NCI-H1417 treated with DMSO at 0.1 percent for 48 hours (cell line): Measurements from ENCODE around the gene PCLO.
"Not testable (repeated sequence)": the region's sequence is repeated elsewhere in the genome, so short reads cannot be mapped to it uniquely, and the experiment has no call there.

Source experiments
- DNase-seq: peaks from one replicate; lab custom pipeline; 2025; lab: John Stamatoyannopoulos, UW

PCLO gene

DNA sequence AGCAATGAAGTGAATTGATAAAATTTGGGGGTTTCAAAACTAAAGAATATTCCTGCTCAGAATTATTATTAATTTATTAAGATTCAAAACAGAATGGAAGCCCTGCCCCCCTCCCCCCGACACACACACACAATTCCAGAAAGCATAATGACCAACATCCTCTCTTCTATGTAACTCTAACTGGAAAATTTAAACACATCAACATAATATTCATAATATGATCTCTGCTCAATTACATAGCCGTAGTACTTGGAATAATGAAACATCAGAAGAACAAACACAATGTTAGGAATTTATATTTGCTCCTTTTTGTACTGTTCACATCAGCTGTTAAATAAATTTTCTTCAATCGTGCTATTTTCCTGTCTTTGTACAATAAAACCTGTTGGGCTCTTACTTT lies 20.8 kb downstream of the PCLO start:
- no peak for DNase-seq

DNA sequence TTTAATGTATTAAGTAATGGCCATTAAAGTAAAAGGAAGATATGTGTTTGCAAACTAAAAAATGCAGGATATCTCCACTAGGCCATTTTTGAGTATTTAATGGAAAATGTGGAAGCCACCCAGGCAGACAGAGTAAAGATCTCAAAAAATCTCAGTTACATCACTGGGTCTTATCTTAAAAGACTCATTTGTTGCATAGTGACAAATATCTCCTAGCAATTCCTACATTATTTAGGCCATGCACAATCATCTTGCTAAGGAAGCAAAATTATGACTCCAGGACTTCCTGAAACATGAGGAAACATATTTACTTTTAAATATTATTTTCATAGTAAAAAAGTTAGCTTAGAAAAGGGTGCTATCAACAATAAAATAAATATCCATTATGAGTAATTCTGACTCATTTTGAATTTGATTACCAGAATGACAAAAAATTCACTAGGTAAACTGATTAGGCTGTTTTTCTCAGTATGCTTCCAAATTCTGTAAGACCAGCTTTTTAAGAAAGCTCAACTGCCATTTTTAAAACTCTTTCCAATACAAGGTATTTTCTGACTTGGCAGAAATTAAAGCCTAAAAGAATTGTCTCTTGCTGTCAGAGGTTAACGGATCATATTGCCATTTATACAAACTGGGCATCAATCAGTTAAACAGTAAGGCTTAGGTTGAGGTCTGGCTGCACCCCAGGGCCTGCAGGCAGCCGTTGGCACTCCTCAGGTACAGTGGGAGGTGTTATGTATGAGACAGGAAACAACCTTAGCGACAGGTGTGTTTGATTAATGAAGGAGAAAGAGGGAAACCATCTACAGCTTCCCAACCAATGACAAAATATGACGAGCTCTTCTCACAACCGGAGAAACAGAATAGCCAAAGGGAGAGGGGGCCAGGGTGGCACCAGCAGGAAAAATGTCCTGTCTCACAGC lies 31.8 kb downstream of the PCLO start:
- DNase-seq: peak; percentile 46

DNA sequence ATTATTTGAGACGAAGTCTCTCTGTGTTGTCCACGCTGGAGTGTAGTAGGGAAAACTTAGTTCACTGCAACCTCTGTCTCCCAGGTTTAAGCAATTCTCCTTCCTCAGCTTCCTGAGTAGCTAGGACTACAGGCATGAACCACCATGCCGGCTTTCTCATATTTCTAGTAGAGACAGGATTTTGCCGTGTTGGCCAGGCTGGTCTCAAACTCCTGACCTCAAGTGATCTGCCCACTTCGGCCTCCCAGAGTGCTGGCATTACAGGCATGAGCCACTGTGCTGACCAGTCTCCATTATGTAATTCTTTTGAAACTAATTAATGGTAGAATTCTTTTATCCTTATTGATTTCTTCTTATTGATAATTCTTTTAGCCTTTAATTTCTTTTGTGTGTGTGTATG lies 32.5 kb downstream of the PCLO start:
- DNase-seq: no peak

DNA sequence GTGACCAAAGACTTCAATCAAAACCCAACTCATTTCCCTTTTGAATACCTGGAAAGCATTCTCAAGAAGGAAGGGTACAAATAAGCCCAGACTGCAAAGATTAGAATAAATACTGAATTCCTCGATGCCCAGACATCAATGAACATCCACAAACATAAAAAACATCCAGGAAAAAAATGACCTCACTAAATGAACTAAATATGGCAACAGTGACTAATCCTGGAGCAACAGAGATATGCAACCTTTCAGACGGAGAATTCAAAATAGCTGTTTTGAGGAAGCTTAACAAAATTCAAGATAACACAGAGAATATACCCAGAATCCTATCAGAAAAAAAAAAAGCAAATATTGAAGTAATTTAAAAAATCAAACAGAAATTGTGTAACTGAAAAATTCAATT lies 43.2 kb downstream of the PCLO start:
- no peak for DNase-seq

DNA sequence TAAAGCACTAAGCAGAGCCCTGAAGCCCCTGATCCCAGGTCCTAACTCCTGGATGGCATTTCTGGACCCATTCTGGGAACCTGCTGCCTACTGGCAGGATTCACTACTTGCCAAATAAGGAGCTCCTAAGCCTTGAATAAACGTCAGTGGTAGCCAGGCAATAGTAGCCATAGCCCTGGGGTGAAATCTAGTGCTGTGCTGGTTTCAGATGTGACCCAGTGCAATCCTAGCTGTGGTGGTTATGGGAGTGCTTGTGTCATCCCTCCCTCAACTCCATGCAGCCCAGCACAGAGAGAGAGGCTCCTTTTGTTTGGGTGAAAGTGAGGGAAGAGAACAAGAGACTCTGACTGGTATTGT lies 43.7 kb downstream of the PCLO start:
- DNase-seq: no peak

DNA sequence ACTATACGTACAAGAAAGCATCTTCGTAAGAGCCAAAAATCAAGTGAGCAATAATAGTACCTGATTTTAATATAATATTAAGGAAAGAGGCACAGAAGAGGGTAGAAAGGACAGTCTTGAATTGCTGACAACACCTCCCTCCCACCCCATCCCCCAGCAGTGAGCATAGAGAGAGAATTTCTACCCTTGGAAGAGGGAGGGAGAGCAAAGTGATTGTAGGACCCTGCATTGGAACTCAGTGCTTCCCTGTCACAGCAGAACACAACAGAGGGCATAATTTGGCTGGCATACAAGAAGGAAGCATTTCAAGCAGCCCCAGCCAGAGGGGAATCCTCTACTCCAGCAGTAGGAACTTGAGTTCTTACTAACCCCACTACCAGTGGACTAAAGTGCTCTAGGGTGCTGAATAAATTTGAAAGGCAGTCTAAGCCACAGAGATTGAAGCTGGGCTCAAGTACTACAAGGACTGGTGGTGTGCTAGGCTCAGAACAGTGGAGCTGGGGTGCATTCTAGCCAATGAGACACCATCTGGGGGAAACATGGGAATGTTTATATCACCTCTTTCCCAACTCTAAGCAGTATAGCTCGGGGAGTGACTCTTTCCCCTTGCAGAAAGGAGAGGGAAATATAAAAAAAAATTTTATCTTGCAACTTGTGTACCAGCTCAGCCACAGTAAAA lies 44.2 kb downstream of the PCLO start:
- DNase-seq: no peak

DNA sequence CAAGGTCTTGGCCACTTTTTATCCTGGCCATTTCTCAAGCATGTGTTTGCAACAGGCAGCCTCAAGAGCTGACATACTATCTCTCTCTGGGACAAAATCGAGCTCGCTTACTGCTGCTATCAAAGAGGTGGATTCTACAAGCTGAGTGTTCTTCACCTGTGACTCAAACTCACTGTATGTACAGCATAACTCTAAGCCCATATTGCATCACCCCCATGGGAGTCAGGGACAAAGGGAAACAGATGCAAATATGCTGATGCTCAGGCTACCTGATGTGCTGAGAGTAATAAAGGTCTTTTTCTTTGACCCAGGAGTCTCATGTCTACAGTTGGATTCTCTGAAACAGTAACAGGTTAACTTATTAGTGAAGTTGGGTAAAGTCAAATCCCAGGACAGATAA lies 45.2 kb downstream of the PCLO start:
- no peak for DNase-seq

DNA sequence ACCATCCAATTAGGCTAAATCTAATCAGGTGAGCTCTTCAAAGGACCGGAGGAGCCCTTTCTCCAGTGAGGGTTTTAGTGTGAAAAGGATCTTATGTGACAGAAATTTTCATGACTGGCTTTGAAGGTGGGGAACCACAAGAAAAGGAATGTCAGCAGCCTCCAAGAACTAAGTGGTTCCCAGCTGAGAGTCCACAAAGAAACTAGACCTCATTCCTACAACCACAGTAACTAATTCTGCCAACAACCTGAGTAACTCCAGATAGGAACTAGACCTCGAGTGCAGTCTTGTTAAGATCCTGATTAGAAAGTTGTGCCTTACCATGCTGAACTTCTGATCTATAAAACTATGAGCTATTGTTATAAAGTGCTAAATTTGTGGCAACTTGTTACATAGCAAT lies 51.3 kb downstream of the PCLO start:
- DNase-seq: no peak

DNA sequence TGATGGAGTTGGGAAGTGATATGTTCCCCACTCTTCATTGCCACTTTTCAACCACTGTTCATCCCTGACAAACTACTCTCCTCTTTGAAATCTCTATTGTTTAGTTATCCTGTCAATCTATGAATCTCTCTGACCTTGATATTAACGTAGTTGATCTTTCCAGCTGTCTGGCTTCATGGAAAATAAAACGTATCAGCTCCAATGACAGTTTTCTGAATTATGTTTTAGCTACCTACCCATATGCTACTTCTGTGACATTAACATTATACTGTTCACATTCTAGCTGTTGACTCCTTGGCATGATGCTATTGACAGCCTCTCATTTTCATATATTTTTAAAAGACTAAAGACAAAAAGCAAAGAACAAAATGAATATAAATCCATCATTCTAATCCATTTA lies 53.3 kb downstream of the PCLO start:
- DNase-seq: no peak

DNA sequence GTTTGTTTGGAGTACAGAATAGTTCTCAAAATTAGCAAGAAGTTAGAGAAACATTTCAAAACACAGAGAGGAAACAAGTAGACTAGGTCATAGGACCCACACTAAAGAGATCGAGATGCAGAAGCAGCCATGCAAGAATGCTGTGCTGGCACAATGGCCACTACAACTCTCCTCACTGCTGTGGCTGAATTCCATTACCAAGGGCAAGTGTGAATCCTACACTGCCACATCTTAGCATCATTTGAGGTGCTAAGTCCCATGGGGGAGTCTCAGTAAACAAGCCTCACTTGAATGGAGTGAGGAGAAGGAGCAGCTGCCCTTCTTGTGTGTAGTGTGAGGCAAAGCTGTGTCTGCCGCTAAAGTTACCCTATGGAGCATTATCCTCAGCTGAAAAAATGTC lies 56.7 kb downstream of the PCLO start:
- no peak for DNase-seq

DNA sequence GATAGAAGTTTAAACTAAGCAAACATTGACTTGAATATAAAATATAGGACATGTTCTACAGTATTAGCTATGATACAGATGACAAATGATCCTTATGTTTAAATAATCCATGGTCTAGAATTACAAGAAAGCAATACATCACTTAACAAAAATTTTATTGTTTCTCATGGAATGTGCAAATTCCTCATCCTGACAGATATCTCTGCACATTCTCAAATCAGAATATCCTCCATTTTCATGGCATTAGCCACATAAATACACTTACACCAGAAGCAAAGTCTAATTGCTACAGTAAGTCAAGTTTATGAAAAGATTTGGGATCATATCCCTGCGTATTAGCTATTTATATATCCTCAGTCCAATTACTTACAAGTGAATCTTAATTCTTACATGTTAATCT lies 57.6 kb downstream of the PCLO start:
- DNase-seq: no peak

DNA sequence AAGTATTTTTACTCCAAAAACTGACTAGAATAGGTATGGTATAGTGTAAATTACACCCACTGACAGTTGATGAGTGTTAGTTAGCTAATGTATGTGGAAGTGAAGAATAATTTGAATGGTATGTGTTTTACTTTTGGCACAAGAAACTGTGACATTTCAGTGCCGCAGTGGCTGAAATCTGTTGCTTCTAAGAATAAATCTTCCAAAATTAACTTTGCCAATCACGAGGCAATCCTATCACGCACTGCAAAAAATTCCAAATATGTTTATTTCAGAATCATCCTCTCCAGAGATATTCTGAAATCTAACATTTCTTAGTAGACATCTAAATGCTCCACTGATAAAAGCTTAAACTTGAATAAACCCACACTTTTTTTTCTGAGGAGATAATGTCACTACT lies 61.2 kb downstream of the PCLO start:
- DNase-seq: no peak

DNA sequence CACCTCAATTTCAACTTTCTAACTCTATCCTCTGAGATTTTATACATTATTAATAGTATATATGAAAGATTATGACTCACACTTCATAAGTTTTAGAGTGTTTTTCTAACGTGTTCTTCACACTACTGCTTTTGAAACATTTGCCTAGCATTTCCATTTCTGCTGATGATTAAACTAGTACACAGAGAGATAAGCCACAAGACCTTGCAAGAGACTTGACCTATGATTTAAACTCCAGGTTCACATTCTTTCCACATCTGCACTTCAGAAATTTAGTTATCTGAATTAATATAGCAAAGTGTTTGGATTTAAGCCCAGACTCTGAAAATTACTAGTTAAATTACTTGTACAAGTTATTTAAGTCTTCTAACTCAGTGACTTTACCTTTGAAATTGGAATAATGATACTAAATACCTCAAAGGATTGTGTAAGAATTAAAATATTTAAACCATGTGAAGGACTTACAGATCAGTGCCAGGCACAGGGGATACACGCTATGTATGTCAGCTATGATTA lies 66.6 kb downstream of the PCLO start:
- no peak for DNase-seq

DNA sequence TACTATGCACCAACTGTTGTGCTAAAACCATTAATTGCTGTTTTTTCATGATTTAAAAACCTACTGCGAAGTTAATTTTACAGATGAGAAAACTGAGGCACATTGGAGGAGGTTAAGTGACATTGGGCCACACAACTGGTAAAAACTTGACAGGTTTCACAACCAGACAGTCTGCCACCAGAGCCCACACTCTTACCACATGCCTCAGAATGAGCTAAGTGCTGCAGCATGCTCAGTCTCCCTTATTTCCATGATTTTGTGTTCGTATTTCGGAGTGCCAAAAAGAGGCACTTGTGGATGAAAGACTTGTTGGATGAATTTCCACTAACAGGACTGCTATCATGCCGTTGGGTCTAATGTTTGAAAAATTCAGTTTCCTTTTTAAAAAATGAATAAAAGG lies 77.4 kb downstream of the PCLO start:
- DNase-seq: no peak

DNA sequence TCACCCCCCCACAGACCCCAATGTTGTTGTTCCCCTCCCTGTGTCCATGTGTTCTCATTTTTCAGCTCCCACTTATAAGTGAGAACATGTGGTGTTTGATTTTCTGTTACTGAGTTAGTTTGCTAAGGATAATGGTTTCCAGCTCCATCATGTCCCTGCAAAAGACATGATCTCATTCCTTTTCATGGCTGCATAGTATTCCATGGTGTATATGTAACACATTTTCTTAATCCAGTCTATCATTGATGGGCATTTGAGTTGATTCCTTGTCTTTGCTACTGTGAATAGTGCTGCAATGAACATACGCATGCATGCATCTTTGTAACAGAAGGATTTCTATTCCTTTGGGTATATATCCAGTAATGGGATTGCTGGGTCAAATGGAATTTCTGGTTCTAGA lies 82.8 kb downstream of the PCLO start:
- DNase-seq: not testable (repeated sequence)

DNA sequence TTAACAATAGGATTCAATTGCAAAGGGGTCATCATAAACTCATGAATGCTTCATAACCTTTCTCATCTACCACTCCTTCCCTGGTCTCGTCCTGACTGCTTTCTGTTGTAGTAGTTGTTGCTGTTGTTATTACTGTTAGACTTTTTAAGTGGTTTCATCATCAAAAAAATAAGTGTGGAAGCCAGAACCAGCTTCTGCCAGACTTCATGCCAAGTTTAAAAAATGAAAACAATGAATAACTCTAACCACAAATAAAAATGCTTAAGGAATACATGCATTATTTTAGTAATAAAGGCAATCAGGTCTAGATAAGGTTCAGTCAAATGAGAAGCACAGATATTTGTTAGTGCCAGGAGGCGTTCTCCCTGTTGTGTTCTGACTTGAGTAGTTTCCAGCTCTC lies 85.4 kb downstream of the PCLO start:
- DNase-seq: no peak

DNA sequence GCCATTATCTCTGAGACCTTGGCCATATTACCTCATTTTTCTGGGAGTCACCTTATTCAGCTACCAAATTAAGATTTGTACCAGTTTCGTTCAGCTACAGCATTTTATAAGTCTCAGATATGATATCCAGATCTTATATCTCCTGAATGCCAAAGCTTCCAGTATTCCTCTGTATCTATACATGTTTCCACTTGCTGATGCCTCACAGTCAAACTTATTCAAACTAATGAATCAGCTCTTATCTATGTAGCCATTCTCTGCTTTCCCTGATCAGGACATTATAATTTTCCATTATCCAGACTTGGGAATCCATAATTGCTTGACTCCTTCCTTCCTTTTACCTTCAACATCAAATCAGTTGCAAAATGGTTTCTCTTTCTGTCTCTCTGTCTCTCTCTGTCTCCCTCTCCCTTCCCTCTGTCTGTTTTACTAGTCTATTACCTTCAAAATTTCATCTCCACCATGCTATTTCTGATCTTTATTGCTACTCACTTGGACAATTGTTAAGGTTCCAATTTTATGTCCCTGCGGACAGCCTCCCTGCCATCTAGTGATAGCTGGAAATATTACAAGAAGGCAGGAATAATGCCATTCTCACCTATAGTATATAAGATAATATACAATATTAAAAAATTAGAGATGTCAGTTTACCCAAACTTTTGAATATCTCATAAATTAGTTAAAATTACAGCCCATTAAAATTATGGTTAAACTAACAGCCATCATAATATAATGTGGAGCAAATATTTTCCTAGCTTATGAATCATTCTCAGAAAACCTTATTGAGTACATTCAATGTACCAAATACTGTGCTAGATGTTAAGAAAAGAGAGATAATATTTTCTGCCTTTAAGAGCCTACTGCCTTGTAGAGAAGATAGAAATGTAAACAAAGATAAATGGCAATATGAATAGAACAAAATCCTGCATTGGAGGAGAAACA lies 89.8 kb downstream of the PCLO start:
- no peak for DNase-seq

DNA sequence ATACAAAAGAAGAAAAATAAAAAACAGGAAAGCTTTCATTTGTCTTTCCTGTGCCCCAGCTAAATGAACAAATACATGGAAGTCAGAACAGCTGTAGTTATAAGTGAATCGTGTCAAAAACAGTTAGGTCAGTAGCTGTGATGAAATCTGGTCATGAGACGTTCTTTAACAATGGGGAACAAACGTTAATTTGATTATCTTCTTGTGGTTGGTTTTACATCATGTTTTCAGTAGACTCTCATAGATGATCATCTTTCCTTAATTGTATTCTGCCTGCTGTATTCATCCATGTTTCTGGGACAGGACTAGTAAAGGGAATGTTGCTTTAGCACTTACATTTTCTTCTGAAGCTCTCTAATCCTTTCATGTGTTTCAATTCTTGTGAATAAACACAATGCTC lies 97.0 kb downstream of the PCLO start:
- no peak for DNase-seq

DNA sequence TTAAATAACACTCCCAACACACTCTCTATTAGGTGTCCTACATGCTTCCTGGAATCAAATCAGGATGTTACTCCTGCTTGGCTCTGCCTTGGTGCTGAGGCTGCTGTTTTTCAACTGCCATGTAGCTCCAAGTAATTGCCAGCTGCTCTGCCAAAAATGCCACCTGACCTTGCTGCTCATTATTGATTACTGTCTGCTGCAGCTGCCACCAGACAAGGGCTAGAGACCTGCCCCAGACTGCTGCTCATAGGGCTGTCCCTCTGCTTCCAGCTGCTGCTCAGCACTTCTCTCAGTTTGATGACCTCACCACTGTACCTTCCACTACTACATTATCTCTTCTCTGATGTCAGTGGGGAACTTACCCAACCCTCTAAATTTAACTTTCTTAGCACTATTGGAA lies 102.5 kb downstream of the PCLO start:
- peak; percentile 47 for DNase-seq

DNA sequence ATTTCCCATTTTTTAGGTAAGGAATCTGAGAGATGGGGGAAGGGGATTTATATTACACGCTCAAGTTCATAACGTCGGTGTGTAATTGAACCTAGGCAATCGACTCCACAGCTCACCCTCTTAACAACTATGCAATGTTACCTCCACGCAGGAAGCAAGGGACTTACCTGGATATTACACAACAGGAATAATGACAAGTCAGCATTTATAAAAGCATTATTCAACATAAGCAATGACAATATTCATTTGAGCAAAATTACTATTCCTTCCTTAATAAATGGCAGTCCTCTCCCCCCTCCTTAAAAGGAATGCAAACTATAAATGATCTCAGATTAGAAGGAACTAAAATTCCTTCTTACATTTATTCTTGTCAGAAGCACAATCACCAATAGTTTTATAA lies 104.0 kb downstream of the PCLO start:
- no peak for DNase-seq

DNA sequence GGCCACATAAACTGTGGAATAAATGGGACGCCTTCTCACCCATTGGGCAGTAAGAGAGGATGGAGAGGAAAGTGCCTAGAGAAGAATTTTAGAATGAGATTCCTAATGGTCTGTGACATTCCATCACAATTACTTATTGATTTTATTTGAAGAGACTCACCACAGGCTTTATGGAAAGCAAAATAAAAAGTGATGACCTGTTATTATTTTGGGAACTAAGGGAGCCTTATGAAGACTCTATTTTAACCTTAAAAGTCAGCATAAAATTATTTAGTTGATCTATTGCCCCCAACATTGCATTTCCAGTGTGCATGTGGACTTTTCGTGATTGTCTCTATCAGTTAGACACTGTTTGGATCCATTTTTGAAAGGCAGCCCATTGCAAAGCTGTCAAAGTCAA lies 107.5 kb downstream of the PCLO start:
- DNase-seq: no peak

DNA sequence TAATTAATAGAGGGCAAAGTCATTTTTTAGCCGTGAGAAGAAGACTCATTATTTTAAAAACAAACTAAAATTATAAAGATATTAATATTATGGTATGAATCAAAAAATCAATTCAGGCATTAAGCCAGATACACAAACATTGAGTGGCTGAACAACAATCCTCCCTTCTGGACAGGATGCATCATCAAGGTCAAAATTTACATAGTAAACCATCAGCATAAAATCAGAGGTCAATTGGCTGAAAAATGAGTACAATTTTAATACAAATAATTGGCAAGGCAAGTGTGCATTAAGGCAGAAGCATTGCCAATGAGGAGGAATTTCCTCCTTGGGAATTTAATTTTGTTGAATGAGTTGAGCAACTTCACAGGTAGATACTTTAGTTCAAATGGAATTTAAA lies 108.2 kb downstream of the PCLO start:
- DNase-seq: no peak
